ENCODE measurements around the gene MPP1. TPM values are rescaled to one million over a fixed set of nuclear protein-coding genes. Genes with fewer than 3 reads are reported as not detected.

The MPP1 gene
- total and polyA plus RNA-seq, 8 donors, result 41.7 to 125 (median 44.8) TPM

GRCh38 chrX:154834562-154834961, 29.3 kb upstream of the MPP1 start, which contains the start of gene SMIM9:
Gene SMIM9, minus strand, starts transcription at chrX:154834662. Its CDS starts 3,806 bp downstream, at chrX:154830856.
- no peak for ATAC-seq
- Histone ChIP-seq H3K27me3 (no peaks in the 10 kb centered on the region), H3K27ac (no peak within 1 kb of the TSS), H3K4me3 (no peak within 1 kb of the TSS), H3K9me3 (no peaks in the 10 kb centered on the region), H3K4me1 (no peaks in the 10 kb centered on the region), H3K36me3 (no peaks in the 10 kb centered on the region)
- no peak for DNase-seq
- TF ChIP-seq CTCF (IDR thresholded peaks at IDR 0.05), result no peak
- intact Hi-C loops (cut with DNase I), result no loop called here

- intact Hi-C loops (cut with DNase I), result no loop called here
- TF ChIP-seq CTCF (IDR thresholded peaks at IDR 0.05), result no peak
Observed at GRCh38 chrX:154833746-154834274, 28.5 kb upstream of the MPP1 start.

GRCh38 chrX:154829926-154830442, 24.7 kb upstream of the MPP1 start:
- Histone ChIP-seq H3K9me3 (no peaks in the 10 kb centered on the region), H3K27me3 (no peaks in the 10 kb centered on the region), H3K4me1 (no peaks in the 10 kb centered on the region), H3K4me3 (no peak overlapping the region), H3K27ac (no peak overlapping the region), H3K36me3 (no peaks in the 10 kb centered on the region)
- TF ChIP-seq CTCF (IDR thresholded peaks at IDR 0.05), result no peak
- ATAC-seq (no peak), DNase-seq (no peak)
- intact Hi-C loops (cut with DNase I), result no loop called here

More at GRCh38 chrX:154833746-154834274, 28.5 kb upstream of the MPP1 start:
- H3K9me3 ChIP-seq, result no peaks in the 10 kb centered on the region
- H3K27ac ChIP-seq, result no peak overlapping the region
- DNase-seq (no peak), ATAC-seq (no peak)
- no peaks in the 10 kb centered on the region for H3K4me1 ChIP-seq
- H3K27me3 ChIP-seq, result no peaks in the 10 kb centered on the region
- H3K36me3 ChIP-seq, result no peaks in the 10 kb centered on the region
- H3K4me3 ChIP-seq, result no peak overlapping the region

- Histone ChIP-seq H3K36me3 (no peaks in the 10 kb centered on the region), H3K9me3 (no peaks in the 10 kb centered on the region), H3K4me1 (no peaks in the 10 kb centered on the region), H3K4me3 (no peak overlapping the region), H3K27me3 (no peaks in the 10 kb centered on the region), H3K27ac (no peak overlapping the region)
- TF ChIP-seq CTCF (IDR thresholded peaks at IDR 0.05), result no peak
- intact Hi-C loops (cut with DNase I), result no loop called here
- DNase-seq (no peak), ATAC-seq (no peak)
Observed at GRCh38 chrX:154829134-154829533, 23.8 kb upstream of the MPP1 start.

GRCh38 chrX:154828016-154828408, 22.7 kb upstream of the MPP1 start:
- no peak overlapping the region for H3K27ac ChIP-seq
- H3K36me3 ChIP-seq, result no peaks in the 10 kb centered on the region

More at GRCh38 chrX:154828016-154828408, 22.7 kb upstream of the MPP1 start:
- intact Hi-C loops (cut with DNase I), result no loop called here
- no peak for TF ChIP-seq CTCF (IDR thresholded peaks at IDR 0.05)
- Histone ChIP-seq H3K27me3 (no peaks in the 10 kb centered on the region), H3K4me1 (no peaks in the 10 kb centered on the region), H3K4me3 (no peak overlapping the region), H3K9me3 (no peaks in the 10 kb centered on the region)
- DNase-seq (no peak), ATAC-seq (no peak)

Measured in left lung (tissue), 10 donors.